GM21529 (cell line): ENCODE data around the gene EIF1AD.
"Not testable (repeated sequence)": the region's sequence is repeated elsewhere in the genome, so short reads cannot be mapped to it uniquely, and the experiment has no call there.

ENCODE experiments used
- ATAC-seq: cut with Tn5 transposase; IDR thresholded peaks from one replicate; pipeline ENCODE4 v1.9.1; 2021; ENCODE audit not compliant: unreplicated experiment

EIF1AD gene

DNA sequence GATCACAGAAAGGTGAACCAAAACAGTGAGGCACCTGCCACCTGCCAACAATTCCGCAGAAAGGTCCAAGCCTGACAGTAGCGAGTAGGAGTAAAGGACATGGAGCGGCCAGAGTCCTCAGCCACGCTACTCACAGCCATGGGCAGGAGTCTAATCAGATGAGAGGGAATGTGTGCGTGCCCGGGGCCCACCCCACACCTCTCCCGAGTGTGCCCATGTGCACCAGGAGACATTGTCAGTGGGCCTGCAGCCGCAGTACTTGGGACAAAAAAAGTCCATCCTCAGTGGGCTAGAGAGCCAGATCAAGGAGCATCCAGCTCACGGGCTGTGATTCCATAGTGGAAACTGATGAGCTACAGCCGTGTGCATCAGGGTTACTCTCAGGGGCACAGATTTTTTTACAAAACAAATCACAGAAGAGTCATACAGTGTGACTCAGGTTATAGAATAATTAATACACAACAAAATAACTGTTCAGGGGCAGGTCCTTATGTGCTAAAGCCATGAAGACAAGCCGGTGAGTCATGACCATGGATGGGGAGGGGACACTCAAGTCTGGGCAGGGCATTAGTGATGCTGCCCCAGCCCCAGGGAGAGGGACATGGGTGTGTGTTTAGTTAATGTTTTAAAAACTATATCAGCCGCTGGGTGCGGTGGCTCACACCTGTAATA lies 28.4 kb downstream of the EIF1AD start:
- ATAC-seq: no peak

DNA sequence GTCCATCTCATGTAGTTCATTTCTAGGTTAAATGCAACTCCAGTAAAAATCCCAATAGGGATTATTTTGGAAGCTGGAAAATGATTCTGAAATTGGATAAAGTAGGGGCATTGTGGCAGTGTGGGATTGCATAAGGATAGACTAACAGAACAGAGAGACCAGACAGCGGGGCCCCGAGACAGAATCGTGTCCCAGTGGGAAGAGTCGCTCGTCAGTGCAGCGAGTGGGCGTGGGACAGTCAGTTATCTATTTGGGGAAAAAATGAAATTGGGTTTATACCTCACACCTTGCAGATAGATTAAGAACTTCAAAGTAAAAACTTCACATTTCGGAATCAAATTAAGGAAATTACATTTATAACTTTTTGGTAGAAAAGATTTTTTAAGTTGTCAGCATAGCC lies 29.8 kb downstream of the EIF1AD start:
- ATAC-seq: no peak

DNA sequence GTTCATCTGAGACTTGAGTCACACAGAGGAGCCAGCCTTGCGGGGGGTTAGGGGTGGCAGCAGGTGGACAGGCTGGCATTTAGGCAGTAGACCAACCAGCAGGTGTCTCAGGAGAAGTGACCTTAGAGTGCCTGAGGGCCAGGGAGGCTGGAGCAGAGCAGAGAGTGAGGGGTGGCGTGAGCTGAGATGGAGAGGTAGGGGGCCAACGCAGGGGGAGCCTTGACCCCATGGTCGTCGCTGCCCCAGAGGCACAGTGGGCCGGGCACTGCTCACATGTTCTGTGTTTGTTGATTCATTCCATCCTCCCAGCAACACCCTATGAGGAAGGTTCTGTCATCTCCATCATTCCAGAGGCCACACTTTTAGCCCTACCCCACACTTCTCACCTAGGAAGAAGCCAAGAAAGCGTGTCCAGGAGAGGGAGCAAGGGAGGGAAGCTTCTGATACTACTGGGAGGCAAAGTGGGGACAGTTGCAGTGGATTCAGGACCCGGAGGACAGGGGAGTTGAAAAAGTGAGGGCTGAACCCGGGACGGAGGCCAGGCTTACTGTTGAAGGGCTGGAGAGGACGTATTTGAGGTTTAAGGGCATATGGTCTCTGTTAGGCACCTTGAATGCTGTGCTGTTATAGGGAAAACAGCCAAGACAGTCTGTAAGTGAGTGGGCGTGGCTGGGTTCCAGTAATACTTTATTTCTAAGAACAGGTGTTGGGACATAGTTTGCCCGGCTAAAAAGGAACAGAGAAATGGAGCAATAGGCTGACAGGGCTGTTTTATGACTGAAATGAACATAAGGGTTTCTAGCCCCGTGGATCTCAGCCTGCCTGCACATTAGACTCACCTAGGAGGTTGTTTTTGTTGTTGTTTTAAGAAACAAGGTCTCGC lies 33.1 kb downstream of the EIF1AD start:
- ATAC-seq: no peak

- ATAC-seq: no peak
These were observed 34.5 kb downstream of the EIF1AD start for GRCh38 chr11:65967329-65967934.

- ATAC-seq: no peak
These were observed 35.8 kb downstream of the EIF1AD start for GRCh38 chr11:65965986-65966762.

- ATAC-seq: no peak
These were observed 37.1 kb downstream of the EIF1AD start for GRCh38 chr11:65964906-65965305.

GRCh38 chr11:65962141-65962564 lies 39.8 kb downstream of the EIF1AD start:
- ATAC-seq: no peak

DNA sequence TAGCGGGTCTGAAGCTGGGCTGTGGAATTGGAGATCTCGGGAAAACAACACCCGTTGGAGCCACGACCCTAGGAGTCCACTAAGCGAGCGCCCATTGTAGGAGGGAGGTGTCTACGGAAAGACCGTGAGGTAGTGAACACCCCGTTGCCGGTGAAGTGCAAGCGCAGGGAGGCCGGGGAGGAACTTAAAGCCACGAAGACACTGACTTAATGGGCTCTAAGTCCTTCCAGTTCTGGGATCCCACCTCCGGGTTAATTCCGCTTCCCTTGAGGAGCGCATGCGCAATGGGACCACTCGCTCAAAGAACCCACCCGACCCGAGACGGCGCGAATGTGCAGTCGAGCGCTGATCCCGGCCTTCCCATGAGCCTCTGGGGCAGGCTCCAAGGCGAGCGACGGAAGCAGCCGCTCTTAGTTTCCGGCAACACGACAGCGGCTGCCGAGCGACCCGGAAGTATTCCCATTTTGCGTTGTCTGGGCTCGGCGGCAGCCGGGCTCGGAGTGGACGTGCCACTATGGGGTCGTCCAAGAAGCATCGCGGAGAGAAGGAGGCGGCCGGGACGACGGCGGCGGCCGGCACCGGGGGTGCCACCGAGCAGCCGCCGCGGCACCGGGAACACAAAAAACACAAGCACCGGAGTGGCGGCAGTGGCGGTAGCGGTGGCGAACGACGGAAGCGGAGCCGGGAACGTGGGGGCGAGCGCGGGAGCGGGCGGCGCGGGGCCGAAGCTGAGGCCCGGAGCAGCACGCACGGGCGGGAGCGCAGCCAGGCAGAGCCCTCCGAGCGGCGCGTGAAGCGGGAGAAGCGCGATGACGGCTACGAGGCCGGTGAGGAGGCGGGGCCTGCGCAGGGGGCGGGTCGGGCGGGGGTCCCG lies 40.5 kb downstream of the EIF1AD start, which contains the start of gene SART1:
SART1 (plus strand) TSS at position 468 of the 874 bp plus-strand sequence; CDS start at position 515, 47 bp downstream.
- peak; percentile 70 for ATAC-seq

DNA sequence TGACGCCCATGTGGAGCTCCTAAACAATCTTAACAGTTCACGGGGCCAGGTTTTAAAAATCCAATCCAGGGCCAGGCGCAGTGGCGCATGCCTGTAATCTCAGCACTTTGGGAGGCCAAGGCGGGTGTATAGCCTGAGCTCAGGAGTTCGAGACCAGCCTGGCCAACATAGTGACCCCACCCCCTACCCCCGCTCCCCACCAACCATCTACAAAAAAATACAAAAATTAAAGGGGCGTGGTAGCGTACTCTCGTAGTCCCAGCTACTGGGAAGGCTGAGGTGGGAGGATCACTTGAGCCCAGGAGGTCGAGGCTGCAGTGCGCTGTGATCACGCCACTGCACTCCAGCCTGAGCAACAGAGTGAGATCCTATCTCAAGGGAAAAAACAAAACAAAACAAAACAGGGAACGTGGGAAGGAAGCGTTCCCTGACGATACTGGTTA lies 41.1 kb downstream of the EIF1AD start:
- no peak for ATAC-seq

DNA sequence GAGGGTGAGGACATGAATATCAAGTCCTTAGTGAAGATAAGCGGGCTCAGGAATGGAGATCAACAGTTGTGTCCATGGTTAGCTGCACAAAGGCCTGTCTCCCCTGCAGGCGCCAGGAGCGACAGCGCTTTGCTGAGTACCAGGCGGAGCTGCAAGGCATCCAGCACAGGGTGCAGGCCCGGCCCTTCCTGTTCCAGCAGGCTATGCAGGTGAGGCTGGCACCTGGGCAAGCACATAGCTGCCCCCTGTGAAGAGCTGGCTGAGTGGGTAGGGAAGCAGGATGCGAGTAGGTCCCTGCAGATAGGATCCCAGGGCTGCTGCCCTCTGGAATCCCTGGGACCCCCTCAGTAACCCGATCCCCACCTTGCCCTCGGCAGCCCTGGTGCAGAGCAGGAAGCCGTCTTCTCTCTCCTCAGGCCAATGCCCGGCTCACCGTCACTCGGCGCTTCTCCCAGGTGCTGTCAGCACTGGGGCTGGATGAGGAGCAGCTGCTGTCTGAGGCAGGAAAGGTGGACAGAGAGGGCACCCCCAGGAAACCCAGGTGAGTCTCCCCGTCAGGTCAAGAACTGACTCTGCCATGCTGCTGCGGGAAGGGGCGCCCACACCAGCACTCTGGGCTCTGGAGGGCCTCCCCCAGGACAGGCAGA lies 43.1 kb downstream of the EIF1AD start:
- ATAC-seq: no peak

- no peak for ATAC-seq
These were observed 43.7 kb downstream of the EIF1AD start for GRCh38 chr11:65958291-65958690.

DNA sequence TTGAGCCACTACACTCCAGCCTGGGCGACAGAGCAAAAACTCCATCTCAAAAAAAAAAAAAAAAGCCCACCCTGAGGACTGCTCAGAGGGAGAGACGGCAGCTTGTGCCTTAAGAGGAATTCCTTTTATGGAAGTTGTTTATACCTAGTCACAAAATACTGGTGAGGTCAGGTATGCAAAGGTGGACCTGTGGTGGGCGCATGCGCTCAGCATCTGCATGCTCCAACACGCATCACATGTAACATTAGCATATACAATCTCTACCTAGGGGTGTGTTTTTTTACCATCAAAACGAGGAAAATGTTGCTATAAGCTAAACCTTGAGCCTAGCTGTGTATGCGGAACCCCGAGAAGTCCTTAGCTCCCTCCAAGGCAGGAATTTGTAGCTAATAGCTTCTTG lies 47.2 kb downstream of the EIF1AD start:
- ATAC-seq: no peak

DNA sequence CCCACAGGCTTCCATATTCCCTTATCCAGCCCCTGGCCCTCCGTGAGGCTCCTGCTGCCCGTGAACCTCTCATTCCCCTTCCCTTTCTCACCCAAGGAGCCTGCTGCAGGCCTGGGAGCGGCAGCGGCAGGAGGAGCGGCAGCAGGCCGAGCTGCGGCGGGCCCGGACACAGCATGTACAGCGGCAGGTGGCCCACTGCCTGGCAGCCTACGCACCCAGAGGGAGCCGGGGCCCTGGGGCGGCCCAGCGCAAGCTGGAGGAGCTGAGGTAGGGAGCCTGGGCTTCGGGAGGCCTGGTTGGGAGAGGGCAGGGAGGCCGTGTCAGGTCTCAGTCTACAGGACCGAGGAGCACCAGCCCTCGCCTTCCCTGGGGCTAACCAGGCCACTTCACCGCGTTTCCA lies 48.5 kb downstream of the EIF1AD start:
- ATAC-seq: no peak

- no peak for ATAC-seq
These were observed 49.9 kb downstream of the EIF1AD start for GRCh38 chr11:65952052-65952521.

- ATAC-seq: not testable (repeated sequence)
These were observed 50.3 kb downstream of the EIF1AD start for GRCh38 chr11:65951641-65952040.

DNA sequence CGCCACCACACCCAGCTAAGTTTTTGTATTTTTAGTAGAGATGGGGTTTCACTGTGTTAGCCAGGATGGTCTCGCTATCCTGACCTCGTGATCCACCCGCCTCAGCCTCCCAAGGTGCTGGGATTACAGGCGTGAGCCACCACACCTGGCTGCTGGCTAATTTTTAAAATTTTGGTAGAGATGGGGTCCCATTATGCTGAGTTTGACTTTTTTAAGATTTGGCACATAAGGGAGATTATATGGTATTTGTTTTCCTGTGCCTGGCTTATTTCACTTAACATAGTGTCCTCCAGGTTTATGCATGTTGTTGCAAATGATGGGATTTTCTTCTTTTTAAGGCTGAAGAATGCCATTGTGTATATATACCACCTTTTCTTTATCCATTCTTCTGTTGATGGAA lies 51.2 kb downstream of the EIF1AD start:
- ATAC-seq: not testable (repeated sequence)

DNA sequence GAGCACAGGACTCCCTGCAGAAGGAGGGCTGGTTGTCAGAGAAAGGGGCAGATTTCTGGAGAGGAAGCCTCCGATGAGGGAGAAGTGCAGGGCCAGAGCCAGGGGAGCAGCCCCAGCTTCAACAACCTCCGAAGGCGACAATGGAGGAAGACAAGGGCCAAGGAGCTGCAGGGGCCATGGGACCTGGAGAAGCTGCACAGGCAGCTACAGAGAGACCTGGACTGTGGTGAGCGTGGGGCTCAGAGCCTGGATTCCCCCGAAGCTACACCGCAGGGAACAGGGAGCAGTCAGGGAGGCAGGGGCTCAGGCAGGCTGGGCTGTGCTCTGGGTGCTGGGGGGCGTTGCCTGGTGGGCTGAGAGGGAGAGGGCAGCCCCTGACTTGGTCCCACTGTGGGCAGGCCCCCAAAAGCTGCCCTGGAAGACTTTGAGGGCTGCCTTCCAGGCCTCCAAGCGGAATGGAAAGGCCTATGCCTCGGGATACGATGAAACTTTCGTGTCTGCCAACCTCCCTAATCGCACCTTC lies 54.3 kb downstream of the EIF1AD start:
- no peak for ATAC-seq

DNA sequence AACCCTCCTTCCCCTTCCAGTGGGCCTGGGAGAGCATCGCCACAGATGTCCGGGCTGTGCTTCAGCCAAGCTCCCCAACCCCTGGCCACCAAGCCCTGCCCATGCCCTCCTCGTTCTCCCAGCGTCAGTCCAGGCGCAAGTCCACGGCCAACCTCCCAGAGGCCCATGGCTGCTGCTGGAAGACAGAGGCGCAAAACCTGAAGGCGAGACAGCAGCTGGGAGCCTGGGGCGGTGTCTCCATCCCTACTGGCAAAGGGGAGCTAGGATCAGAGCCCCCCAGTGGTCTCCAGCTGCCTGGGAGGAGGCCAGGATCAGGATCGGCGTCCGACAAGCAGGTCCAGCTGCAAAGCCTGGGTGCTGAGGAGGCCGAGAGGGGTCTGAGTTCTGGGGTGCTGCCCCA lies 54.8 kb downstream of the EIF1AD start:
- ATAC-seq: no peak

- no peak for ATAC-seq
These were observed 55.3 kb downstream of the EIF1AD start for GRCh38 chr11:65946655-65947054.
